K562 (cell line): Measurements from ENCODE around the gene CCND3. TPM values are rescaled to one million over a fixed set of nuclear protein-coding genes. Genes with fewer than 3 reads are reported as not detected.
A peak's percentile ranks its signal among the peaks of the same experiment; 100 is the strongest.

Source experiments
- ATF7 ChIP-seq: fragments of 450-650 bp; IDR thresholded peaks from 2 replicates; pipeline ENCODE4 v1.7.1; 2014; ENCODE audit warnings: mild to moderate bottlenecking, moderate library complexity
- BMI1 ChIP-seq: fragments of 150-350 bp; IDR thresholded peaks from 2 replicates; pipeline ENCODE4 v1.6.1; 2014; ENCODE audit warnings: low read length
- NONO ChIP-seq, 2 experiments: fragments of 200-400 bp in 1 of 2; fragments of 450-650 bp in 1 of 2; formaldehyde crosslinking in 1 of 2; IDR thresholded peaks; 2 replicates each; pipeline ENCODE4 v1.6.1; 2017; ENCODE audit warnings: low read depth in 2 of 2, mild to moderate bottlenecking in 2 of 2, moderate library complexity in 2 of 2, low read length in 1 of 2
- RBBP5 ChIP-seq: fragments of 200-600 bp; sonication (generic); IDR thresholded peaks from 2 replicates; pipeline ENCODE4 v1.6.1; 2012; ENCODE audit warnings: borderline replicate concordance, mild to moderate bottlenecking, low read length, control low read depth, inconsistent platforms; ENCODE audit not compliant: insufficient read depth, poor library complexity, severe bottlenecking
- ZBTB7A ChIP-seq: IDR thresholded peaks from 2 replicates; pipeline ENCODE4 v1.6.1; 2011; ENCODE audit warnings: low read depth, mild to moderate bottlenecking, low read length, moderate library complexity, borderline replicate concordance; ENCODE audit not compliant: control insufficient read depth
- polyA plus RNA-seq, 8 experiments: library from polyadenylated mRNA; depleted of rRNA in 4 of 8; stranded (reverse) in 5 of 8; unstranded in 3 of 8; fragments of >200 nt; fragmentation: Nextera tagmentation in 2 of 8; fragmentation: Illumina TruSeq in 1 of 8; extraction: Ambion mirVana in 2 of 8; extraction: Trizol in 1 of 8; gene quantifications; 2 replicates each; pipeline versions ENCODE4 v1.2.1 to v1.2.3, GENCODE V29; 2011 to 2014; ENCODE audit warnings: inconsistent platforms in 1 of 8, missing spikeins in 1 of 8
- total RNA-seq, 7 experiments: library from RNA; depleted of rRNA in 6 of 7; stranded (reverse); fragments of >200 nt in 6 of 7; fragmentation: Illumina TruSeq in 2 of 7; extraction: Trizol in 2 of 7; gene quantifications; 2 replicates each; pipeline versions ENCODE4 v1.2.1 to v1.2.3, GENCODE V29; 2011 to 2021; ENCODE audit warnings: low replicate concordance in 1 of 7
- TF ChIP-seq, protein P1 (sequence below), 2 experiments: fragments of 450-650 bp in 1 of 2; IDR thresholded peaks; 2 replicates each; pipeline ENCODE4 v1.6.1; 2011 to 2017; ENCODE audit warnings: low read depth in 2 of 2, antibody characterized with exemption in 1 of 2, borderline replicate concordance in 1 of 2, low read length in 1 of 2, mild to moderate bottlenecking in 1 of 2, mixed read lengths in 1 of 2; ENCODE audit not compliant: control insufficient read depth in 1 of 2
- TF ChIP-seq, protein P2 (sequence below): sonication (generic); IDR thresholded peaks from 2 replicates; pipeline ENCODE4 v1.6.1; 2016
- TF ChIP-seq, protein P3 (sequence below): sonication (generic); formaldehyde crosslinking; IDR thresholded peaks from 2 replicates; pipeline ENCODE4 v1.8.0; 2022; ENCODE audit warnings: mild to moderate bottlenecking, missing genetic modification reagents
- TF ChIP-seq, protein P4 (sequence below): sonication (generic); formaldehyde crosslinking; IDR thresholded peaks from 2 replicates; pipeline ENCODE4 v1.8.1; 2023; ENCODE audit warnings: mild to moderate bottlenecking, missing genetic modification reagents

The CCND3 gene
- total and polyA plus RNA-seq, 9 of the 15 experiments (the other 6 are each of a cell fraction or from before 2014, with no cell fraction given) = 21.5 to 204 (median 97.4) TPM

DNA sequence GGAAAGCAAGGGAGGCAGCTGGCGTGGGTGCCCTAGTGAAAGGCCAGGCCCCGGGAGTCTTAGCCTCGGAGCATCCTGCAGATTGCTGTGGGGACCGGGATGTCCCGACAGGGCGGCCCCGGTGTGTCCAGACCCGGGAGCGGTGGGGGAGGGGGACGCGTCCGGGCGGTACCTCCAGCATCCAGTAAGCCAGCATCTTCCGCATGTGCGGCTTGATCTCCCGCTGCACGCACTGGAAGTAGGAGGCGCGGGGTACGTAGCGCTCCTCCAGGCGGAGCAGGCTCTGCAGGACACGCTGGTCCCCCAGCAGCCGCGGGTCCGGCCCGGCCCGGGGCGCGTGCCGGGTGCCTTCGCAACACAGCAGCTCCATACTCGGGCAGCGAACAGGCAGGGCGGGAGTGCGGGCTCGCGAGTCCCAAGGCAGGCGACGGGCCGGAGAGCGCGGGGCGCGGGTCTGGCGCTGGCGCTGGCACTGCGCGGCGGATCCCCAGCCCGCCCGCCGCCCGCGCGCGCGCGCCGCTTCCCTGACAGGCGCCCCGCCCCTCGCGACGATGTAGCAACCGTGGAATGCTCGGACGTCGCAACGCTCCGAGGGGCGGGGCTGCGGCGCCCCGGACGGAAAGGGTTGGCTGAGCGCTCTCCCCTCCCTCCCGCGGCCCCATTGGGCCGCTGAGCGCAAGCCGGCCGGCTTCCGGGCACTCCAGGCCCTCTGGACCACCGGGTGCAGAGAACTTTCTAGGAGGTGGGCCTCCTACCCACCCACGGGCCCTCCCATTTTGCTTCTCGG is at the start of gene CCND3 (continued):
- TF ChIP-seq, protein P1, sequence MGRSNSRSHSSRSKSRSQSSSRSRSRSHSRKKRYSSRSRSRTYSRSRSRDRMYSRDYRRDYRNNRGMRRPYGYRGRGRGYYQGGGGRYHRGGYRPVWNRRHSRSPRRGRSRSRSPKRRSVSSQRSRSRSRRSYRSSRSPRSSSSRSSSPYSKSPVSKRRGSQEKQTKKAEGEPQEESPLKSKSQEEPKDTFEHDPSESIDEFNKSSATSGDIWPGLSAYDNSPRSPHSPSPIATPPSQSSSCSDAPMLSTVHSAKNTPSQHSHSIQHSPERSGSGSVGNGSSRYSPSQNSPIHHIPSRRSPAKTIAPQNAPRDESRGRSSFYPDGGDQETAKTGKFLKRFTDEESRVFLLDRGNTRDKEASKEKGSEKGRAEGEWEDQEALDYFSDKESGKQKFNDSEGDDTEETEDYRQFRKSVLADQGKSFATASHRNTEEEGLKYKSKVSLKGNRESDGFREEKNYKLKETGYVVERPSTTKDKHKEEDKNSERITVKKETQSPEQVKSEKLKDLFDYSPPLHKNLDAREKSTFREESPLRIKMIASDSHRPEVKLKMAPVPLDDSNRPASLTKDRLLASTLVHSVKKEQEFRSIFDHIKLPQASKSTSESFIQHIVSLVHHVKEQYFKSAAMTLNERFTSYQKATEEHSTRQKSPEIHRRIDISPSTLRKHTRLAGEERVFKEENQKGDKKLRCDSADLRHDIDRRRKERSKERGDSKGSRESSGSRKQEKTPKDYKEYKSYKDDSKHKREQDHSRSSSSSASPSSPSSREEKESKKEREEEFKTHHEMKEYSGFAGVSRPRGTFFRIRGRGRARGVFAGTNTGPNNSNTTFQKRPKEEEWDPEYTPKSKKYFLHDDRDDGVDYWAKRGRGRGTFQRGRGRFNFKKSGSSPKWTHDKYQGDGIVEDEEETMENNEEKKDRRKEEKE (IDR thresholded peaks at IDR 0.05; ENCODE audit: borderline replicate concordance in 1 of 2, control insufficient read depth in 1 of 2, low read depth in 2 of 2, low read length in 1 of 2) = 0 out of 4 replicates have a peak, but pooled peaks of 1 of the 2 experiments have one; percentile 72
- TF ChIP-seq, protein P2, sequence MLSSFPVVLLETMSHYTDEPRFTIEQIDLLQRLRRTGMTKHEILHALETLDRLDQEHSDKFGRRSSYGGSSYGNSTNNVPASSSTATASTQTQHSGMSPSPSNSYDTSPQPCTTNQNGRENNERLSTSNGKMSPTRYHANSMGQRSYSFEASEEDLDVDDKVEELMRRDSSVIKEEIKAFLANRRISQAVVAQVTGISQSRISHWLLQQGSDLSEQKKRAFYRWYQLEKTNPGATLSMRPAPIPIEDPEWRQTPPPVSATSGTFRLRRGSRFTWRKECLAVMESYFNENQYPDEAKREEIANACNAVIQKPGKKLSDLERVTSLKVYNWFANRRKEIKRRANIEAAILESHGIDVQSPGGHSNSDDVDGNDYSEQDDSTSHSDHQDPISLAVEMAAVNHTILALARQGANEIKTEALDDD = no peak
- TF ChIP-seq BMI1 = no peak
- peak; percentile 47; the same call in 1 of the 2 replicates for TF ChIP-seq ATF7
- TF ChIP-seq ZBTB7A = peak; percentile 89; the same call in 1 of the 2 replicates
- TF ChIP-seq RBBP5 = peak; percentile 89
- peak in 1 of 2 experiments; percentile 95; a peak in 2 of 4 replicates for TF ChIP-seq NONO (IDR thresholded peaks at IDR 0.05; ENCODE audit: low read depth in 2 of 2, low read length in 1 of 2)
- TF ChIP-seq, protein P3, sequence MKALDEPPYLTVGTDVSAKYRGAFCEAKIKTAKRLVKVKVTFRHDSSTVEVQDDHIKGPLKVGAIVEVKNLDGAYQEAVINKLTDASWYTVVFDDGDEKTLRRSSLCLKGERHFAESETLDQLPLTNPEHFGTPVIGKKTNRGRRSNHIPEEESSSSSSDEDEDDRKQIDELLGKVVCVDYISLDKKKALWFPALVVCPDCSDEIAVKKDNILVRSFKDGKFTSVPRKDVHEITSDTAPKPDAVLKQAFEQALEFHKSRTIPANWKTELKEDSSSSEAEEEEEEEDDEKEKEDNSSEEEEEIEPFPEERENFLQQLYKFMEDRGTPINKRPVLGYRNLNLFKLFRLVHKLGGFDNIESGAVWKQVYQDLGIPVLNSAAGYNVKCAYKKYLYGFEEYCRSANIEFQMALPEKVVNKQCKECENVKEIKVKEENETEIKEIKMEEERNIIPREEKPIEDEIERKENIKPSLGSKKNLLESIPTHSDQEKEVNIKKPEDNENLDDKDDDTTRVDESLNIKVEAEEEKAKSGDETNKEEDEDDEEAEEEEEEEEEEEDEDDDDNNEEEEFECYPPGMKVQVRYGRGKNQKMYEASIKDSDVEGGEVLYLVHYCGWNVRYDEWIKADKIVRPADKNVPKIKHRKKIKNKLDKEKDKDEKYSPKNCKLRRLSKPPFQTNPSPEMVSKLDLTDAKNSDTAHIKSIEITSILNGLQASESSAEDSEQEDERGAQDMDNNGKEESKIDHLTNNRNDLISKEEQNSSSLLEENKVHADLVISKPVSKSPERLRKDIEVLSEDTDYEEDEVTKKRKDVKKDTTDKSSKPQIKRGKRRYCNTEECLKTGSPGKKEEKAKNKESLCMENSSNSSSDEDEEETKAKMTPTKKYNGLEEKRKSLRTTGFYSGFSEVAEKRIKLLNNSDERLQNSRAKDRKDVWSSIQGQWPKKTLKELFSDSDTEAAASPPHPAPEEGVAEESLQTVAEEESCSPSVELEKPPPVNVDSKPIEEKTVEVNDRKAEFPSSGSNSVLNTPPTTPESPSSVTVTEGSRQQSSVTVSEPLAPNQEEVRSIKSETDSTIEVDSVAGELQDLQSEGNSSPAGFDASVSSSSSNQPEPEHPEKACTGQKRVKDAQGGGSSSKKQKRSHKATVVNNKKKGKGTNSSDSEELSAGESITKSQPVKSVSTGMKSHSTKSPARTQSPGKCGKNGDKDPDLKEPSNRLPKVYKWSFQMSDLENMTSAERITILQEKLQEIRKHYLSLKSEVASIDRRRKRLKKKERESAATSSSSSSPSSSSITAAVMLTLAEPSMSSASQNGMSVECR (CRISPR knock-in tag) = peak; percentile 93
- TF ChIP-seq, protein P4, sequence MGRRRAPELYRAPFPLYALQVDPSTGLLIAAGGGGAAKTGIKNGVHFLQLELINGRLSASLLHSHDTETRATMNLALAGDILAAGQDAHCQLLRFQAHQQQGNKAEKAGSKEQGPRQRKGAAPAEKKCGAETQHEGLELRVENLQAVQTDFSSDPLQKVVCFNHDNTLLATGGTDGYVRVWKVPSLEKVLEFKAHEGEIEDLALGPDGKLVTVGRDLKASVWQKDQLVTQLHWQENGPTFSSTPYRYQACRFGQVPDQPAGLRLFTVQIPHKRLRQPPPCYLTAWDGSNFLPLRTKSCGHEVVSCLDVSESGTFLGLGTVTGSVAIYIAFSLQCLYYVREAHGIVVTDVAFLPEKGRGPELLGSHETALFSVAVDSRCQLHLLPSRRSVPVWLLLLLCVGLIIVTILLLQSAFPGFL (CRISPR knock-in tag) = 0 out of 2 replicates have a peak, but pooled peaks have one; percentile 38
- TF ChIP-seq, all 486 proteins: peak for 123
